HL-60 (cell line): ENCODE measurements around the gene CENPA.

ENCODE experiments used
- DNase-seq, 2 experiments: peaks; one replicate each; pipeline ENCODE4 v3.0.0-alpha.2; 2010 to 2020; ENCODE audit warnings: low read depth in 1 of 2, low spot score in 1 of 2
- H3K27ac ChIP-seq: fragments of 250-450 bp; sonication (Bioruptor Pico); replicated peaks from 2 replicates; pipeline ENCODE4 v1.5.1; 2020; ENCODE audit warnings: mild to moderate bottlenecking, moderate library complexity
- H3K27me3 ChIP-seq: fragments of 250-450 bp; sonication (Bioruptor Pico); 2 replicates; pipeline ENCODE4 v1.5.1; 2021; ENCODE audit warnings: mild to moderate bottlenecking, moderate library complexity; ENCODE audit not compliant: insufficient read depth, poor library complexity, severe bottlenecking
- H3K4me3 ChIP-seq: replicated peaks from 2 replicates; pipeline ENCODE4 v1.5.1; 2011; ENCODE audit warnings: mild to moderate bottlenecking, control low read depth, low read length; ENCODE audit not compliant: insufficient read depth
- CTCF ChIP-seq: IDR thresholded peaks from one replicate; pipeline ENCODE4 v1.5.1; 2011; ENCODE audit warnings: low read length, control low read depth, inconsistent platforms; ENCODE audit not compliant: insufficient read depth
- GABPA ChIP-seq: IDR thresholded peaks from 2 replicates; pipeline ENCODE4 v1.6.1; 2012; ENCODE audit warnings: low read depth
- POLR2AphosphoS5 ChIP-seq: IDR thresholded peaks from 2 replicates; pipeline ENCODE4 v1.6.1; 2012; ENCODE audit warnings: low read depth
- REST ChIP-seq: IDR thresholded peaks from 2 replicates; pipeline ENCODE4 v1.6.1; 2012; ENCODE audit warnings: low read depth; ENCODE audit not compliant: insufficient replicate concordance
- SPI1 ChIP-seq: IDR thresholded peaks from 2 replicates; pipeline ENCODE4 v1.6.1; 2012; ENCODE audit warnings: low read depth, mild to moderate bottlenecking, borderline replicate concordance

Gene CENPA

GRCh38 chr2:26807788-26808460 lies 22.1 kb downstream of the CENPA start:
- Histone ChIP-seq H3K27me3 (no peaks in the 10 kb centered on the region), H3K27ac (no peak overlapping the region), H3K4me3 (no peak overlapping the region)
- TF ChIP-seq SPI1 (no peak), POLR2AphosphoS5 (no peak), REST (no peak), GABPA (no peak), CTCF (no peak)
- no peak for DNase-seq

- Histone ChIP-seq H3K27ac (no peak overlapping the region), H3K4me3 (no peak overlapping the region), H3K27me3 (no peaks in the 10 kb centered on the region)
- DNase-seq: no peak
- TF ChIP-seq SPI1 (no peak), POLR2AphosphoS5 (no peak), CTCF (no peak), GABPA (no peak), REST (no peak)
Observed at GRCh38 chr2:26809211-26809610, 23.4 kb downstream of the CENPA start.

- TF ChIP-seq POLR2AphosphoS5 (no peak), SPI1 (peak; percentile 90), REST (no peak), CTCF (no peak), GABPA (no peak)
- Histone ChIP-seq H3K4me3 (no peak overlapping the region), H3K27ac (no peak overlapping the region), H3K27me3 (no peaks in the 10 kb centered on the region)
- peak in 1 of 2 experiments; percentile 73 for DNase-seq
Observed at GRCh38 chr2:26809876-26810577, 24.2 kb downstream of the CENPA start.
